Lower lobe of right lung (tissue), 2 donors: Measurements from ENCODE around the gene IFI27. TPM values are rescaled to one million over a fixed set of nuclear protein-coding genes. Genes with fewer than 3 reads are reported as not detected.

Experiments used
- ATAC-seq, 2 donors: fragments of 200-7000 bp; cut with Tn5 transposase; one replicate each; pipeline ENCODE4 v1.9.1; 2020 to 2022; ENCODE audit warnings: mild to moderate bottlenecking in 2 of 2, moderate library complexity in 2 of 2
- DNase-seq: peaks from one replicate; pipeline ENCODE4 v3.0.0-alpha.2; 2020
- H3K27ac ChIP-seq: fragments of 200-600 bp; one replicate; pipeline ENCODE4 v1.8.0; 2022
- H3K27me3 ChIP-seq: fragments of 200-600 bp; one replicate; pipeline ENCODE4 v1.8.0; 2022; ENCODE audit warnings: low read depth
- H3K36me3 ChIP-seq: fragments of 200-600 bp; one replicate; pipeline ENCODE4 v1.8.0; 2022; ENCODE audit warnings: mild to moderate bottlenecking
- H3K4me1 ChIP-seq: fragments of 200-600 bp; one replicate; pipeline ENCODE4 v1.8.0; 2022
- H3K4me3 ChIP-seq: fragments of 200-600 bp; one replicate; pipeline ENCODE4 v1.8.0; 2022; ENCODE audit warnings: mild to moderate bottlenecking
- H3K9me3 ChIP-seq: fragments of 200-600 bp; one replicate; pipeline ENCODE4 v1.8.0; 2022
- intact Hi-C: fragments of 100-400 bp; cut with DNase I; formaldehyde crosslinking; loops from one replicate; pipeline ENCODE4 v1.11.0; 2022
- total RNA-seq: library from RNA; stranded (reverse); fragmentation: NEBNext Ultra II Directional; extraction: Animal tissue kit (Norgen Biotek cat#: 25700); gene quantifications from one replicate; pipeline ENCODE4 v1.2.1, GENCODE V29; 2021
- TF ChIP-seq, protein P1 (sequence below): fragments of 200-600 bp; IDR thresholded peaks from one replicate; pipeline ENCODE4 v1.8.0; 2022; ENCODE audit warnings: antibody characterized with exemption, mild to moderate bottlenecking
- donor health status: DM: no; HTN: yes; CAD: no; lungs with severe emphysema.

IFI27 gene
- total RNA-seq, 1 donor from 2014 or later: 340 TPM

DNA sequence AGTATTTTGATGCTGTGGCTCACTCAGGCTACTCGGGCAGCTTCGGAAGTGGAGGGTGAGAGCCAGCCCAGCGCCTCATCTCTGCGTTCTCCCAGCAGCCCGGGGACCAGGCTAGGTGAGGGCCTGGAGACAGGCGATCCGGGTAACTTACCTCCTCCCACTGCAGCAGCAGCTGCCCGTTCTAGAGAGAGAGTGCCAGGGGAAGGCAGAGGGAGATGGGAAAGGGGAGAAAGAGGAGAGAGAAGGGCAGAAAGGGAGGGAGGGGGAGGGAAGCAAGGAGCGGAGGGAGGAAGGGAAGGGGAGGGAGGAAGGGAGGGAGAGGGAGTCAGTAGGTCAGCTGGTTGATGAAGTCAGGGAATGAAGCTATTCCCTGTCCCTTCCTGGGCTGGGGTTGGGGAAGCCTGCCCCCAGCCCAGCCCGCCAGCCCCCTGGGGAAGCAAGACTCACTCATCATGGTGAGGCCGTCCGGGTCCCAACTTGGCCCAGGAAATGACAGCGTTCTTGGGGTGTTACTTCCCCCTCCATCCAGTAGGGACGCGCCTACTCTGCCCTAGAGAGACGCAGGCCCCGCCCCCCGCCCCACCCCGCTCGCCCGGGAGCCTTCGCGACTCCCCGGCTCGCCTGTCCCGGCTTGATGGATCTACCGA, 18.7 kb downstream of the IFI27 start, which contains the start of gene IFI27L2:
Gene IFI27L2 (minus strand): TSS at position 494 of the 647 bp plus-strand sequence. CDS start 40 bp downstream, at position 454.
- H3K4me3 ChIP-seq: peak within 1 kb of the TSS; percentile 64
- peak within 1 kb of the TSS; percentile 69 for H3K27ac ChIP-seq
- peaks cover 8% of the 10 kb centered on the region for H3K4me1 ChIP-seq
- ATAC-seq: peak; percentile 94 to 96
- intact Hi-C loops: no loop called here
- H3K27me3 ChIP-seq: no peaks in the 10 kb centered on the region
- H3K36me3 ChIP-seq: peaks cover 8% of the 10 kb centered on the region
- no peaks in the 10 kb centered on the region for H3K9me3 ChIP-seq
- DNase-seq: peak; percentile 77
- TF ChIP-seq, protein P1, sequence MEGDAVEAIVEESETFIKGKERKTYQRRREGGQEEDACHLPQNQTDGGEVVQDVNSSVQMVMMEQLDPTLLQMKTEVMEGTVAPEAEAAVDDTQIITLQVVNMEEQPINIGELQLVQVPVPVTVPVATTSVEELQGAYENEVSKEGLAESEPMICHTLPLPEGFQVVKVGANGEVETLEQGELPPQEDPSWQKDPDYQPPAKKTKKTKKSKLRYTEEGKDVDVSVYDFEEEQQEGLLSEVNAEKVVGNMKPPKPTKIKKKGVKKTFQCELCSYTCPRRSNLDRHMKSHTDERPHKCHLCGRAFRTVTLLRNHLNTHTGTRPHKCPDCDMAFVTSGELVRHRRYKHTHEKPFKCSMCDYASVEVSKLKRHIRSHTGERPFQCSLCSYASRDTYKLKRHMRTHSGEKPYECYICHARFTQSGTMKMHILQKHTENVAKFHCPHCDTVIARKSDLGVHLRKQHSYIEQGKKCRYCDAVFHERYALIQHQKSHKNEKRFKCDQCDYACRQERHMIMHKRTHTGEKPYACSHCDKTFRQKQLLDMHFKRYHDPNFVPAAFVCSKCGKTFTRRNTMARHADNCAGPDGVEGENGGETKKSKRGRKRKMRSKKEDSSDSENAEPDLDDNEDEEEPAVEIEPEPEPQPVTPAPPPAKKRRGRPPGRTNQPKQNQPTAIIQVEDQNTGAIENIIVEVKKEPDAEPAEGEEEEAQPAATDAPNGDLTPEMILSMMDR: peak; percentile 46

DNA sequence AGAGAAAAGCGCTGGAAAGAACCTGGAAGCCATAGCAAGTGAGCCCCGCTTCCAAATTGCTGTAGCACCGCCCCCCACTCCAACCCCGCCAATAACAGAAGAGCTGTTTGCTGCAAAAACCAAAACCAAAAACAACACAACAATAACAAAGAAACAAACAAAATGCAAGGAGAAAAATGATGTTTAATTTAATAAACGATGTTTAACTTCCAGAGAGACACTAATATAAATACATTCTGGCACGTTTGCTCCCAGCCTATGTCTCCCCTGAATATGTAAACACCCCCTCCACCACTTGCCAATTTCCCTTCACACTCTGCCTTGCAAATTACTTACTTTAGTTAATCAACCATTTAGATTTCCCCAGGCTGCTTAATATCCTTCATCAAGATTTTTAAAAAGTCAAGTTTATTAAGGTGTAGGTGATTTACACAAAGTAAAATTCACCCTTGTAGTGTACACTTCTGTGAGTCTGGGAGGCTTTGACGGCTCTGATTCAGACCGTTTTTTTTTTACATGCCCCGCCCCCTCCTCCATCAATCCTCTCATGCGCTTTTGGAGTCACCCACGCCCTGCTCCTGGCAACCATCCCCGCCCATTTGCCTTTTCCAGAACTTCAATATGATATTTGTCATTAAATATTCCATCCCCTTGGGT, 19.4 kb downstream of the IFI27 start:
- Histone ChIP-seq H3K9me3 (no peaks in the 10 kb centered on the region), H3K4me3 (peak overlapping the region; percentile 64), H3K4me1 (peaks cover 8% of the 10 kb centered on the region), H3K27ac (peak overlapping the region; percentile 69), H3K36me3 (peaks cover 8% of the 10 kb centered on the region), H3K27me3 (no peaks in the 10 kb centered on the region)
- ATAC-seq: peak; percentile 63 to 70
- DNase-seq: no peak
- intact Hi-C loops: no loop called here
- TF ChIP-seq, protein P1: no peak

DNA sequence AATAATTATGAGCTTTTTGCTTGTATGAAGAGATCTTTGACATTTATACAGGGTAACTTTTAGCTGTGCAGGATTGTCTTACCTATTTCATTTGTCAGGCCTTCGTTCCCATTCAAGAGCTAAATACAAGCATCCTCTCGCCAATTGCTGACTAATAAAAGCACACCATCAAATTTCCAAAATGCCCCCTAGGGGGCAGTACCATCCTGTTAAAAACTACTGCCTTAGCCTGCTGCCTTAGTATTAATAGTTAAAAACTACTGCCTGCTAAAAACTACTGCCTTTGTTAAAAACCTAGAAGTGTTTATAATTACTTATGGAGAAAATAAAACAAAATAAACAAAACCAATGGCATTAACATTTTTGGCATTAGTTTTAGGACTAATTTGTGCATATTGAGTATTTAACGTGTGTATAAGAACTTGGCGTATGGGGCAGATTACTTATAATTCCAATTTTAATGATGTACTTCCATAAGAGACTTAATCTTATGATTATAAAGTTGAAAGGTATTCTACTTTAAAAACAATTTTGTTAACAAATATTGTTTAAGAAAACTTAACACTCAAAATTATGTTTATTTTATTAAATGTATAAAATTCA, 21.9 kb downstream of the IFI27 start:
- Histone ChIP-seq H3K9me3 (no peaks in the 10 kb centered on the region), H3K4me1 (peaks cover 15% of the 10 kb centered on the region), H3K27ac (no peak overlapping the region), H3K36me3 (peaks cover 1% of the 10 kb centered on the region), H3K27me3 (no peaks in the 10 kb centered on the region), H3K4me3 (no peak overlapping the region)
- peak in 1 of 2 donors; percentile 47 for ATAC-seq
- DNase-seq: no peak
- intact Hi-C loops: no loop called here
- TF ChIP-seq, protein P1: peak; percentile 81

DNA sequence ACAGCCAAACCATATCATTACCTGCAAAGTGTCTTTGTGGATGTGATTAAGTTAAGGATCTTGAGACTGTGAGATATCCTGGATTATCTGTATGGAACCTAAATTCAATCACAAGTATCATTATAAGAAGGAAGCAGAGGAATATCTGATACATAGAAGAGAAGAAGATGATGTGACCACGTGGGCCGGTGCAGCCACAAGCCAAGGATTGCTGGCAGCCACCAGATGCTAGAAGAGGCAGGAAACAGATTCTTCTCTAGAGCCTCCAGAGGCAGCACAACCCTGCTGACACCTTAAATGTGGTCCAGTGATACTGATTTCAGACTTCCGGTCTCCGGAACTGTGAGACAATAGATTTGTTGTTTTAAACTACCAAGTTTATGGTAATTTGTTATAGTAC, 24.9 kb downstream of the IFI27 start:
- no peak for ATAC-seq
- Histone ChIP-seq H3K36me3 (no peaks in the 10 kb centered on the region), H3K4me1 (peaks cover 7% of the 10 kb centered on the region), H3K27me3 (no peaks in the 10 kb centered on the region), H3K27ac (no peak overlapping the region), H3K4me3 (no peak overlapping the region), H3K9me3 (no peaks in the 10 kb centered on the region)
- TF ChIP-seq, protein P1: no peak
- no peak for DNase-seq
- intact Hi-C loops: no loop called here

DNA sequence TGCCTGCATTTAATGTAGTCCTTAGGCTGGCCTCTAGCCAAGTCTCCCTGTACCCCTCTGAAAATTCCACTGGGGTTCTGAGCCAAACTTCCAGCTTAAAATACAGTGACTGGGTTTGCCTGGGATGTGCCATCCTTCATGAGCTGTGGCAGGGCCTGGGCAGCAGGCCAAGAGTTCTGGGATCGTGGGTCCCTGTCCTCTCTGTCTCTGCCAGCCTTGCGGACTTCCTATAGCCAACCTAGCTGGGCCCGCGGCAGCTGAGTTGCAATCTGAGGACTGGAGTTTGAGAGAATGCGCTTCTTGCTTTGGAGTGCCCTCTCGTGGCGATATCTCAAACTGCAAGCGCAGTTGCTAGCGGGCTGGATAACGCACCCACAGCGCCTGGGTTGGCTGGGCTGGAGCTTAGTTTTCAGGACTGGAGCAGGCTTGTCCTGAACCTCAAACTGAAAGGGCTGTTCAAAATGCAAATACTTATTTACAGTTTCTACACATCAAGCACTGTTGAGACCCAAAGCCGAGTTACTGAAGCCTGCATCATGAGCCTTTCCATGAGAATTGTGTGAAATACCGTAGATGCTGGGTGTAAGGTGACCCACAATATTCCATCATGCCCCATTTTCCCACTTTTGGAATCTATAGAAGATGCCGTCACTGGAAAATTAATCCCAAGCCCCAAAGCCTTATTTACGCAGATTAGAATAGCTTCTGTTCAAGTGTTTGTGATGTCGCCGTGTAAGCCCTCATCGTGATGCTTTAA, 26.2 kb downstream of the IFI27 start:
- TF ChIP-seq, protein P1: peak; percentile 98
- Histone ChIP-seq H3K4me3 (no peak overlapping the region), H3K27ac (no peak overlapping the region), H3K4me1 (peaks cover 7% of the 10 kb centered on the region), H3K9me3 (no peaks in the 10 kb centered on the region), H3K36me3 (no peaks in the 10 kb centered on the region), H3K27me3 (no peaks in the 10 kb centered on the region)
- intact Hi-C loops: no loop called here
- DNase-seq (peak; percentile 92), ATAC-seq (peak; percentile 91 to 92)
